HG02884 (cell line): Measurements from ENCODE around the gene PSAP.
"Not testable (repeated sequence)": the region's sequence is repeated elsewhere in the genome, so short reads cannot be mapped to it uniquely, and the experiment has no call there.

ENCODE experiments used
- ATAC-seq: cut with Tn5 transposase; IDR thresholded peaks from one replicate; pipeline ENCODE4 v1.9.1; 2021; ENCODE audit warnings: mild to moderate bottlenecking, moderate library complexity; ENCODE audit not compliant: unreplicated experiment

PSAP gene

GRCh38 chr10:71874680-71875354 is 23.8 kb upstream of the PSAP start:
- not testable (repeated sequence) for ATAC-seq

GRCh38 chr10:71873582-71874211 is 22.6 kb upstream of the PSAP start:
- peak; percentile 89 for ATAC-seq

- ATAC-seq: not testable (repeated sequence)
Measured at GRCh38 chr10:71869601-71870000, 18.6 kb upstream of the PSAP start.

- no peak for ATAC-seq
Measured at GRCh38 chr10:71868192-71868697, 17.2 kb upstream of the PSAP start.

DNA sequence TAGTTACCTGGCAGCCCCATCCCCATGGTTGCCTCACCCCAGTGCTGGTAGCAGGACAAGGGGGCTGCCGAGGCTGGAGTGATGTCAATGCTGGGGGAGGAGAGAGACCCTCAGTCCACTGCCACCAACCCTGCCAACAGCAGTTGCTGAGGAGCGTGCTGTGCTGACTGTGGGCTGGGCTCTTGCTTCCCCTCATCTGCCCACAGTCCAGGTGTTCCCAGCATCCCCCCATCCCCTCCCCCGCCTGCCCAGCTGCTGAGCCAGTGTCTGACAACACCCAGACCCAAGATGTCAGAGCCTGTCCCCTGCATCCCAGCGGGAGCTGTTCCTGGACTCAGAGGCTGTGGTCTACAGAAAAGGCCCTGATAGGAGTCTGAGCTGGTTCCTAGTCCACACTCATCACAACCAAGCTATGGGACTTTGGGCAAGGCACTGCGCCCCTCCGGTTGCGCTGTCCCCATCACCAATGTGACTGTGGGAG is 14.6 kb upstream of the PSAP start:
- no peak for ATAC-seq

- ATAC-seq: no peak
Measured at GRCh38 chr10:71864911-71865361, 13.9 kb upstream of the PSAP start.

GRCh38 chr10:71863203-71863602 is 12.2 kb upstream of the PSAP start:
- ATAC-seq: no peak

GRCh38 chr10:71860243-71861029 is 9.4 kb upstream of the PSAP start:
- ATAC-seq: no peak

DNA sequence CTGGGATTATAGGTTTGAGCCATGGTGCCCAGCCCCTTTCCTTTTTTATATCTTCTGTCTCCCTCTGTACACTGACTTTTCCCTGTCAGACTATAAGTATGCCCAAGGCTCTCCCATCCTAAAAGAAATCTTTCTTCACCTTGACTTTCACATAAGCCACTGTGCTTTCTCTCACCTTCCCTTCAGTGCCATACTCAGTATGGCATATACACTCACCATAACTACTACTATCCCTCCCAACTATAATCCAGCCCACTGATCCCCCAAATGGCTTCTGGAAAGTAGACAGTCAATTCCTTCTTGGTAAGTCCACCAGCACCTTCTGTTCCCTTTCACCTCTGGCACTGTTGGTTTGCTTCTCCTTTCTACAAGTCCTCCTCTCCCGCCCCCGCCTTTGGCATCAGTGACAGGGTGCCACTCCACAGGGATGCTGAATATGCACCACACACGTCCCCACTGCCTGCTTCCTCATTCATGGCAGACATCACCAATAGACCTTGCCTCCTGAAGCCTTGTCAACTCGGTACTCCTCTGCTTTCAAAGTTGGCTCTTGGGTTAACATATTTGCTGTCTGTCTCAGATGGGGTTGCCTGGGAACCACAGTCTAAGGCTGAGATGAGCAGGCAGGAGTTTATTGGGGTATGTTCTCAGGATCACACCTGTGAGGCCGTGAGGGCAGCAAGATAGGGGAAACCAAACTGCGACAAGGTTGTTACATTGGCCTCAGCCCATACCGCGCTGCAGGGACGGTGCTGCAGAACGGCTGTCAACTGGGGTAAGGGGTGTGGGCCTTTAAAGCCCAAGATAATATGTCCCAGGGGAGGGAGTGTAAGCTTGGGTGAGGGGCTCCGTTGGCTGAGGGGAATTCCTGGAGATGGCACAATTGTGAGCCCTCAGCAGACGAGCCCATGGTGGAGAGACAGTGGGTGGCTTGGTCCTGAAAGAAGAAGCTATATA is 7.2 kb upstream of the PSAP start:
- no peak for ATAC-seq

DNA sequence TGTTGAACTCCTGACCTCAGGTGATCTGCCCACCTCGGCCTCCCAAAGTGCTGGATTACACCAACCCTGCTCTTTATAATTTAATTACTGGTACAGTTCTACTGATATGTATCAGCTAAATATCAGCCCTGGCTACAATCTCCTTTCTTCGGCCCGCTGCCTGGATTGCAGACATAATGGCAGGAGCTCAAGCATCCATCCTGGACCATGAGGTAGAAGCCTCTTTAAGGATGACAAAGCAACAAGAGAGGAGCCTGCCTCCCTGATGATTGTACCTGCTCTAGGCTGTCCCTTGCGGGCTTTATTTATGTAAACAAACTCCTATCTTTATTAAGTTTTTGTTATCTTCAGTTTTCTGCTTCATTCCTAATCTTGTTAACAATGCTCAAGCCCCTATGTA is 5.6 kb upstream of the PSAP start:
- ATAC-seq: no peak

GRCh38 chr10:71854031-71854430 is 3.0 kb upstream of the PSAP start:
- no peak for ATAC-seq

DNA sequence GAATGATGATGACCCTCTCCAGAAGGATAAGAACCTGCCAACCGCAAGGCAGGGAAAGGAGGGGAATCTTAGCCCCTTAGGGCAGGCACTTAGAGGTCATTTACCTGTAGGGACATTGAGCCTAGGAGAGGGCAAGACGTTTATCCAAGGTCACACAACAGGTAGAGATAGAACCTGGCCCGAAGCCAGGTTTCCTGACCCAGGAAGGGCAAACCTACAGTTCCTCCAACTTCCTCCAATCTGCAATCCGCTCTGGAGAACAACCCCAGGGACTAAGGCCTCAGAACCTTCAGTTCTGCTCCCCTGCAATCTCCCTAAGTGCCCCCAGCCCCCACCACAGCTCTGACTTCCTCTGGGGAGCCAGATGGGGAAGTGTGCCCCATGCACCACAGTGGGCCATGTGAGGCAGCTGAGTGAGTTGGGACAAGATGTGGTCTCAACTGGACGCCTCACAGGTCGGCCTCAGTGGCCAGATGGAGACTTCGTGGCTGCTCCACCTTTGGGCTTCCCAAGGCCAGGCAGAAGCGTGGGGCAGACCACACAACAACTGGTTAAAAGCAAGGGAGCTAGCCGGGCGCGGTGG is 1.4 kb upstream of the PSAP start:
- no peak for ATAC-seq

DNA sequence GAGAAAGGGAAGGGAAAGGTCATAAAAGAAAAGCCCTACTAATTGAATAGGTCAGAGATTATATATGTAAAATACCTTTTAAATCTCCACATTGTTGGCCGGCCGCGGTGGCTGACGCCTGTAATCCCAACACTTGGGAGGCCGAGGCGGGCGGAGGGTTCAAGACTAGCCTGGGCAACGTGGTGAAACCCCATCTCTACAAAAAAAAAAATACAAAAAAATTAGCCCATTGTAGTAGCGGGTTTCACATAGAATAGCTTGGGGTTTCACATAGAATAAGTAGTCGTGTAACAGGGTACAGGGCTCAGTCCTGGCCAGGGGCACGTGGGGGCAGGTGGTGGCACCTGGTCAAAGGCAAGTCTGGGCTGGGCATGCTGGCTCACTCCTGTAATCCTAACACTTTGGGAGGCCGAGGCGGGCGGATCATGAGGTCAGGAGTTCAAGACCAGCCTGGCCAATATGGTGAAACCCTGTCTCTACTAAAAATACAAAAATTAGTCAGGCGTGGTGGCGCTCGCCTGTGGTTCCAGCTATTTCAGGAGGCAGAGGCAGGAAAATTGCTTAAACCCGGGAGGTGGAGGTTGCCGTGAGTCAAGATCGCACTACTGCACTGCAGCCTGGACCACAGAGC is 529 bp upstream of the PSAP start:
- ATAC-seq: not testable (repeated sequence)

GRCh38 chr10:71850021-71850742 is 869 bp downstream of the PSAP start:
- ATAC-seq: no peak

GRCh38 chr10:71849461-71849908 is 1.6 kb downstream of the PSAP start:
- no peak for ATAC-seq

- no peak for ATAC-seq
Measured at GRCh38 chr10:71848325-71849275, 2.5 kb downstream of the PSAP start.

DNA sequence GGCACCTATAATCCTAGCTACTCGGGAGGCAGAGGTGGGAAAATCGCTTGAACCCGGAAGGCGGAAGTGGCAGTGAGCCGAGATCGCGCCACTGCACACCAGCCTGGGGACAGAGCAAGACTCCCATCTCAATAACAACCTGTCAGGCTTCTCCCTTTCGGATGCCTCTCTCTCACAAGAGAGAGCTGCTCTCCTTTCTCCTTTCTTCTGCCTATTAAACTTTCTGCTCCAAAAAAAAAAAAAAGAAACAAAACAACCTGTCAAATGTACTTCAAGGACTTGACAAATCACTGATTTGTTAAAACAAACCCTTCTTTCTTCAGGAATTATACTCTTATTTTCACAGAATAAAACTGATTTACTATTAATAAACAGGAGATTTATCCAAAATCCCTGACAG is 3.6 kb downstream of the PSAP start:
- ATAC-seq: no peak

DNA sequence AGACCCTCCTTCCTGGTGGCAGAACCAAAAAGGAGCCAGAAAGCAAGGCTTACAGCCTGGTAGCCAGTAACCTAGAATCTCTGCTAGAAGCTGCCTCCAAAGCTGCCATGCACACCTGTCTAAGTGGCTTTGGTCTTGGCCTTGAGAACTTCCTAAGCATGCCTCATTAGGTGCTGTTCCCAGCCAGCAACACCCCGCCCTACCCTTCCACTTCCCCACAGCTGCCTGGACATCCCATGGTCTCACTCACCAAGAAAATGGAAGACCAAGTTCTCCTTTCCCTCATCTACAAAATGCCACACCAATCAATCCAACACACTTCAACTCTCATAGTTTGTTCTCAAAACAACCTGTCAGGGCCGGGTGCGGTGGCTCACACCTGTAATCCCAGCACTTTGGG is 4.2 kb downstream of the PSAP start:
- no peak for ATAC-seq
